Right lobe of liver (tissue), 6 donors: ENCODE data around the gene USP53. TPM values are rescaled to one million over a fixed set of nuclear protein-coding genes. Genes with fewer than 3 reads are reported as not detected.
"Not testable (repeated sequence)": the region's sequence is repeated elsewhere in the genome, so short reads cannot be mapped to it uniquely, and the experiment has no call there.

Experiments
- ATAC-seq, 4 donors: fragments of 200-7000 bp; cut with Tn5 transposase; one replicate each; pipeline ENCODE4 v1.9.1; 2020; ENCODE audit warnings: mild to moderate bottlenecking in 4 of 4, moderate library complexity in 4 of 4
- DNase-seq, 3 donors: peaks; one replicate each; pipeline ENCODE4 v3.0.0-alpha.2; 2020
- H3K27ac ChIP-seq, 3 donors: fragments of 200-600 bp; one replicate each; pipeline ENCODE4 v1.8.0; 2022
- H3K27me3 ChIP-seq, 2 donors: fragments of 200-600 bp; one replicate each; pipeline ENCODE4 v1.8.0; 2022
- H3K36me3 ChIP-seq, 4 donors: fragments of 200-600 bp; sonication (generic) in 1 of 4; one replicate each; pipeline versions ENCODE4 v1.5.1 to v1.8.0; 2017 to 2022; ENCODE audit warnings: control low read depth in 1 of 4
- H3K4me1 ChIP-seq, 4 donors: fragments of 200-600 bp; sonication (generic) in 1 of 4; one replicate each; pipeline versions ENCODE4 v1.5.1 to v1.8.0; 2017 to 2022; ENCODE audit warnings: control low read depth in 1 of 4
- H3K4me3 ChIP-seq, 3 donors: fragments of 200-600 bp; one replicate each; pipeline ENCODE4 v1.8.0; 2022
- H3K9me3 ChIP-seq, 4 donors: fragments of 200-600 bp; sonication (generic) in 1 of 4; one replicate each; pipeline versions ENCODE4 v1.5.1 to v1.8.0; 2017 to 2022; ENCODE audit warnings: control low read depth in 1 of 4
- CTCF ChIP-seq, 4 donors: fragments of 200-600 bp in 3 of 4; fragments of 450-650 bp in 1 of 4; IDR thresholded peaks; one replicate each; pipeline versions ENCODE4 v1.5.1 to v1.8.0; 2016 to 2022; ENCODE audit warnings: antibody characterized with exemption in 4 of 4, mild to moderate bottlenecking in 2 of 4
- POLR2A ChIP-seq: fragments of 450-650 bp; IDR thresholded peaks from one replicate; pipeline ENCODE4 v1.6.1; 2017; ENCODE audit warnings: antibody characterized with exemption, mild to moderate bottlenecking
- WGBS: methylation state at CpG from one replicate; pipeline ENCODE4 v1.1.6; 2018; ENCODE audit warnings: low coverage, low lambda C conversion rate; ENCODE audit not compliant: insufficient coverage; ENCODE audit errors: missing lambda C conversion rate; 5-methylcytosine and 5-hydroxymethylcytosine counted together
- intact Hi-C, 2 donors: fragments of 100-400 bp; cut with DNase I; formaldehyde crosslinking; loops; one replicate each; pipeline versions ENCODE4 v1.11.2 to v1.14.1; 2022
- total RNA-seq, 6 experiments: library from RNA; depleted of rRNA in 2 of 6; stranded (reverse); fragments of >200 nt in 2 of 6; fragmentation: NEBNext Ultra II Directional in 3 of 6; extraction: Animal tissue kit (Norgen Biotek cat#: 25700) in 3 of 6; gene quantifications; one replicate each; pipeline versions ENCODE4 v1.1.0 to v1.2.4, GENCODE V29; 2016 to 2023
- donor health status: DM: no; HTN: yes; CAD: no.
- donor health status: DM: no; HTN: no; CAD: no.
- donor health status: DM: no; HTN: no; CAD: no.
- donor health status: DM: no; HTN: yes; CAD: no.
- donor health status: DM: no; HTN: yes; CAD: no.

USP53 gene
- total RNA-seq, 6 experiments from 2014 or later, result 6.4 to 12.5 (median 8.9) TPM

- DNase-seq (no peak), ATAC-seq (no peak)
- H3K27ac ChIP-seq, result no peak overlapping the region
- no peaks in the 10 kb centered on the region for H3K36me3 ChIP-seq
- H3K4me1 ChIP-seq, result no peaks in the 10 kb centered on the region
- H3K9me3 ChIP-seq, result no peaks in the 10 kb centered on the region
- no peak overlapping the region for H3K4me3 ChIP-seq
- TF ChIP-seq CTCF (IDR thresholded peaks at IDR 0.05), result no peak
- intact Hi-C loops, result no loop called here
- no peaks in the 10 kb centered on the region for H3K27me3 ChIP-seq
- WGBS, result 61% methylated on average over 2 of the region's 2 CpGs
Observed at GRCh38 chr4:119329835-119330620, 117.5 kb downstream of the USP53 start.

GRCh38 chr4:119336332-119336979 lies 123.9 kb downstream of the USP53 start:
- H3K27me3 ChIP-seq, H3K4me1 ChIP-seq, H3K36me3 ChIP-seq, intact Hi-C loops, H3K4me3 ChIP-seq, H3K9me3 ChIP-seq, DNase-seq: not testable (repeated sequence)
- H3K27ac ChIP-seq, result peak overlapping the region in 1 of 3 donors; percentile 33
- WGBS, result 83% methylated on average over 2 of the region's 4 CpGs
- ATAC-seq, result peak; percentile 44 to 86 (median 64)

GRCh38 chr4:119337010-119337409 lies 124.5 kb downstream of the USP53 start:
- WGBS, result 25% methylated on average over 1 of the region's 1 CpG
- Histone ChIP-seq H3K4me3 (no peak overlapping the region), H3K4me1 (no peaks in the 10 kb centered on the region), H3K27me3 (no peaks in the 10 kb centered on the region), H3K27ac (peak overlapping the region in 1 of 3 donors; percentile 33), H3K9me3 (no peaks in the 10 kb centered on the region), H3K36me3 (no peaks in the 10 kb centered on the region)
- TF ChIP-seq POLR2A, result no peak
- no peak for TF ChIP-seq CTCF (IDR thresholded peaks at IDR 0.05)
- DNase-seq, result no peak
- peak; percentile 66 to 83 (median 74) for ATAC-seq
- intact Hi-C loops, result no loop called here

GRCh38 chr4:119339895-119340294 lies 127.4 kb downstream of the USP53 start:
- H3K36me3 ChIP-seq, DNase-seq, H3K4me3 ChIP-seq, ATAC-seq, H3K9me3 ChIP-seq, H3K27ac ChIP-seq, H3K27me3 ChIP-seq, H3K4me1 ChIP-seq, intact Hi-C loops: not testable (repeated sequence)

- WGBS, result no CpG with 5 or more reads among the region's 2 CpGs
- DNase-seq, H3K36me3 ChIP-seq, H3K4me1 ChIP-seq, ATAC-seq, H3K9me3 ChIP-seq, H3K4me3 ChIP-seq, H3K27me3 ChIP-seq, intact Hi-C loops, H3K27ac ChIP-seq: not testable (repeated sequence)
Observed at GRCh38 chr4:119343293-119343692, 130.8 kb downstream of the USP53 start.

Other genes with a start within 250 kb of the USP53 start
- gene MYOZ2, start 76.9 kb upstream of the USP53 start, total RNA-seq, result under 1 TPM in 3 of 6 experiments, not detected in 3; 0.07 to 0.19 (median 0.12) TPM
- under 1 TPM in 1 of 6 experiments, not detected in 5; 0.09 TPM for gene FABP2, start 109.4 kb downstream of the USP53 start, total RNA-seq